ENCODE results near the gene ZNF302. TPM values are rescaled to one million over a fixed set of nuclear protein-coding genes. Genes with fewer than 3 reads are reported as not detected.
"Not testable (repeated sequence)": the region's sequence is repeated elsewhere in the genome, so short reads cannot be mapped to it uniquely, and the experiment has no call there.

ZNF302 gene
- total RNA-seq, 2 experiments from 2014 or later, result 13.1 to 13.6 TPM

DNA sequence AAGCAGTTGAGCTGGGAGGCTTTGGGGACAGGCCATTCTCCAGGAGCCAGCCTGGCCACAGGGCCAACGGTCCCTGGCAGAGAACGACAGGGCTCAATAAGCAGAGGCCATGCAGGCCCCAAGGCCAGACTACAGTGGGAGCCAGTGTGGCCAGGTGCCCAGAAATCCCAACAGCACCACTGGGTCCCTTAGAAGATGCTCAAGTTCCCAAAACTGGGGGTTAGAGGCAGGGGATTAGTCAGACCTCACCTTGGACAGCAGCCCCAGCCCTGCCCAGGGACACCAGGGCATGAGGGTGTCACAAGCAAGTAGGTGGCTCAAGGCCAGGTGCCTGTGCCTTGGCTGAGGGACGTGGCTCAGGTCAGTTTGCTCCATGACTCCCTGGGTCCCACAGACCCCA lies 13.3 kb upstream of the ZNF302 start:
- intact Hi-C loops (cut with micrococcal nuclease), result no loop called here
- DNase-seq, result no peak
- no peaks in the 10 kb centered on the region for H3K27me3 Mint-ChIP-seq (ENCODE audit: low read depth)
- no peak overlapping the region for H3K4me3 Mint-ChIP-seq
- no peak overlapping the region for H3K27ac Mint-ChIP-seq
- no peaks in the 10 kb centered on the region for H3K36me3 Mint-ChIP-seq (ENCODE audit: low read depth)
- CTCF ChIA-PET, result interaction anchor here (1.3 to 3.9 kb wide), 2 partner anchors 22 to 25 kb away, joined by 3 to 17 read pairs; no protein-coding TSS in a partner anchor
- H3K4me1 Mint-ChIP-seq (ENCODE audit: low read depth), result peaks cover 22% of the 10 kb centered on the region
- H3K9me3 Mint-ChIP-seq, result peaks cover 2% of the 10 kb centered on the region

- intact Hi-C loops (cut with micrococcal nuclease), result no loop called here
- Mint-ChIP-seq H3K4me1 (ENCODE audit: low read depth) (peaks cover 22% of the 10 kb centered on the region), H3K27ac (no peak overlapping the region), H3K4me3 (no peak overlapping the region), H3K36me3 (ENCODE audit: low read depth) (no peaks in the 10 kb centered on the region), H3K9me3 (peaks cover 2% of the 10 kb centered on the region), H3K27me3 (ENCODE audit: low read depth) (no peaks in the 10 kb centered on the region)
- no peak for DNase-seq
- CTCF ChIA-PET, result interaction anchor here (3.9 kb wide), 1 partner anchor 25 kb away, joined by 17 read pairs; no protein-coding TSS in a partner anchor
These were observed 12.6 kb upstream of the ZNF302 start for GRCh38 chr19:34664870-34665269.

DNA sequence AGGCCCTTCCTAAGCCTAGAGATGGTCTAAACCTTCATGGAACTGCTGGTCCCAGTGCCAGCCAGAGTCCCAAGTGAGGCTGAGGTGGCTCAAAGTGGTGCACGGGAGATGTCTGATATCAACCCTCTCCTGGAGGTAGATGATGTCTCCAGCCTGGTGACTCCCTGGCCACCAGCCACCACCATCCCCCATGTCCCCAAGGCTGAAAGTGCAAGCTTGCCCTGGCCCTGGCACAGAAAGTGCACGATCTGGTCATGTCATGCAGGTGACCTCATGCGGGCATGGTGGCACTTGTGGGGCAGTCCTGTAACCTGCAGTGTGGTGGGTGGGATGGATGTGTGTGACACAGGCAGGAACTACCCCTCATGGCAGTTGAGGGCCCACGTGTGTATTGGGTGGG lies 12.2 kb upstream of the ZNF302 start:
- CTCF ChIA-PET; intact Hi-C loops (cut with micrococcal nuclease); H3K4me3 Mint-ChIP-seq; H3K36me3 Mint-ChIP-seq (ENCODE audit: low read depth); DNase-seq; H3K9me3 Mint-ChIP-seq; H3K27ac Mint-ChIP-seq; H3K27me3 Mint-ChIP-seq (ENCODE audit: low read depth): not testable (repeated sequence)
- H3K4me1 Mint-ChIP-seq (ENCODE audit: low read depth), result peaks cover 22% of the 10 kb centered on the region

DNA sequence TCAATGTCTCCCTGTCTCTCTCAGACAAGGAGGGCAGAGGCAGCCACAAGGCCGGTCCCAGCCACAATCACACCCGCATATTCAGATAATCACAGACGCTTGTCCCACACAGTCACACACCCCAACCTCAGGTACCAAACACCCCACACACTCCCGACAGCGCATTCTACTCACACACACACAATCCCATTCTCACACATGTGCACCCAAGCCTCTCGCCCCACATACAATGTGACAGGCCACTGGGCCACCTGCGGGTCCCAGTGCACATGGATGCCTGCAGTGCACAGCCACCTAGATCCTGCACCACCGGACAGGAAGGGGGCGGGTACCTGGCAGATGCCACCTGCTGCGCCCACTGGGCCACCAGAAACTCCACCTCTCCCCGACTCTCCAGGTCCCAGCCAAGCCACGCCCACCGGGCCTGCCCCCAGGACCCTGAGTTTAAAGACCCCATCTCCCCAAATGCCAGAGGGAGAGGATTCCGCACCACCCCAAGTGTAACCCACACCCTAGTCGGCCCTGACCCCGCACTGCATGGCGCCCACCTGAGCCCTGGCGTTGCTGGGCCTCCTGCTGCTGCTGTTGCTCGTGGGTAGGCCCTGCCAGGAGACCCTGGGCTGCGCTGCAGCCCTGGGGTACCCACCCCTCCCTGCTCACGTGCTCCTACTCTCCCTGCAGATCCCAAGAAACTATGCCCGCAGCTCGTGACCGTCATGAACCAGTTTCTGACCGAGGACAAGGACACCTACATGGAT lies 11.1 kb upstream of the ZNF302 start:
- CTCF ChIA-PET, result interaction anchor here (0.6 kb wide), 1 partner anchor 585 kb away, joined by 3 read pairs; no protein-coding TSS in a partner anchor
- intact Hi-C loops (cut with micrococcal nuclease), result no loop called here
- Mint-ChIP-seq H3K4me3 (no peak overlapping the region), H3K36me3 (ENCODE audit: low read depth) (no peaks in the 10 kb centered on the region), H3K27me3 (ENCODE audit: low read depth) (no peaks in the 10 kb centered on the region), H3K27ac (no peak overlapping the region), H3K4me1 (ENCODE audit: low read depth) (peaks cover 22% of the 10 kb centered on the region), H3K9me3 (peaks cover 2% of the 10 kb centered on the region)
- no peak for DNase-seq

DNA sequence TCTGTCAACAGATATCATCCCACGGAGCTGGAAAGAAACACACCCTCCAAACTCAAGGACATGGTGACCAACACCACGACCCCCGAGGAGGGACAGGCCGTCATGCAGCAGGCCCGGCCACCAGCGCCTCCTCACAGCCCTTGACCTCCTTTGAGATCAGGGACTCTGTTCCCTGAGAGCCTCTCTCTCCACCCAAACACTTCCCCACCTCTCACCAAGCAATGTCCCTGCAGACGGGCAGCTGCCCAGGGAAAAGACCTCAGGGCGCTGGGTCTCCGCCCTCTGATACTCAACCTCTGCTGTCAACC lies 10.6 kb upstream of the ZNF302 start:
- no peak for DNase-seq
- Mint-ChIP-seq H3K36me3 (ENCODE audit: low read depth) (no peaks in the 10 kb centered on the region), H3K9me3 (peaks cover 2% of the 10 kb centered on the region), H3K4me1 (ENCODE audit: low read depth) (peaks cover 22% of the 10 kb centered on the region), H3K27ac (no peak overlapping the region), H3K27me3 (ENCODE audit: low read depth) (no peaks in the 10 kb centered on the region), H3K4me3 (no peak overlapping the region)
- CTCF ChIA-PET, result interaction anchor here (0.6 kb wide), 2 partner anchors 32 to 585 kb away, joined by 3 read pairs; no protein-coding TSS in a partner anchor
- intact Hi-C loops (cut with micrococcal nuclease), result no loop called here

DNA sequence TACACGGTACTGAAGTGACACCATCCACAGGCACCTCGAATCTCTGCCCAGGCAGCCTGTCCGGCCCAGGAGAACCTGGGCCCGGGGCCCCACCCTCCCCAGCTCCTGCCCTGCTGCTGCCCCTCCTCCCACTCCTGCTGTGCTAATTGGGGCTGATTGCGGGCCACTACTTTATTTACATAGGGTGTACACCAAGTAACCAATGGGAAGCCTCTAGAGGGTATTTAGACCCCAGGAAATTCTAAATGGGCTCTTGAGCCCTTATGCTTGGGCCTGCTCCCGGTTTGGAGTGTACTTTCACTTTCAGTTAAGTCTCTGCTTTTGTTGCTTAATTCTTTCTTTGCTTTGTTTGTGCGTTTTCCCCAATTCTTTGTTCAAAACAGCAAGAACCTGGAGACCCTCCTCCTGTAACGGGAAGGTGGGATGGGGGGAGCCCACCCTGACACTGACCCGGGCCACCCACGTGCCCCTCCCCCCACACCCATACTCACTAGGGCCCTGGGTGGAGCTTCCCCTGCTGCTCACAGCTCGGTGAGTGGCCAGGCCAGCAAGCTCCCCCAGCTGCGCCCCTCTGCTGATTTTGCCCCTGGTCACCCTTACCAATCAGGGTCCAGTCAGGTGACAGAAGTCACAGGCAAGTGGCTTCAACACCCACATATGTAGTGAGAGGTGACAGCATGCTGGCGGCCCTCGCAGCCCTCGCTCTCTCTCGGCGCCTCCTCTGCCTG lies 10.0 kb upstream of the ZNF302 start:
- Mint-ChIP-seq H3K27me3 (ENCODE audit: low read depth) (no peaks in the 10 kb centered on the region), H3K9me3 (peaks cover 2% of the 10 kb centered on the region), H3K4me3 (no peak overlapping the region), H3K27ac (no peak overlapping the region), H3K36me3 (ENCODE audit: low read depth) (no peaks in the 10 kb centered on the region), H3K4me1 (ENCODE audit: low read depth) (peaks cover 22% of the 10 kb centered on the region)
- intact Hi-C loops (cut with micrococcal nuclease), result no loop called here
- DNase-seq, result no peak
- CTCF ChIA-PET, result interaction anchor here (0.6 kb wide), 2 partner anchors 33 to 586 kb away, joined by 3 read pairs; no protein-coding TSS in a partner anchor

DNA sequence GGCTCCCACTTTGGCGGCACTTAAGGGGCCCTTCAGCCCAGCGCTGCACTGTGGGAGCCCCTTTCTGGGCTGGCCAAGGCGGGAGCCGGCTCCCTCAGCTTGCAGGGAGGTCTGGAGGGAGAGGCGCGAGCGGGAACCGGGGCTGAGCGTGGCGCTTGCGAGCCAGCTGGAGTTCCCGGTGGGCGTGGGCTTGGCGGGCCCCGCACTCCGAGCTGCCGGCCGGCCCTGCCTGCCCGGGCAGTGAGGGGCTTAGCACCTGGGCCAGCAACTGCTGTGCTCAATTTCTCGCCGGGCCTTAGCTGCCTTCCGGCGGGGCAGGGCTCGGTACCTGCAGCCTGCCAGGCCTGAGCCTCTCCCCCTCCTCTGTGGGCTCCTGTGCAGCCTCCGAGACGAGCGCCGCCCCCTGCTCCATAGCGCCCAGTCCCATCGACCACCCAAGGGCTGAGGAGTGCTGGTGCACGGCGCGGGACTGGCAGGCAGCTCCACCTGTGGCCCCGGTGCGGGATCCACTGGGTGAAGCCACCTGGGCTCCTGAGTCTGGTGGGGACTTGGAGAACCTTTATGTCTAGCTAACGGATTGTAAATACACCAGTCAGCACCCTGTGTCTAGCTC lies 9.3 kb upstream of the ZNF302 start:
- H3K27me3 Mint-ChIP-seq (ENCODE audit: low read depth); H3K9me3 Mint-ChIP-seq; H3K36me3 Mint-ChIP-seq (ENCODE audit: low read depth); H3K4me3 Mint-ChIP-seq; intact Hi-C loops (cut with micrococcal nuclease); H3K27ac Mint-ChIP-seq; CTCF ChIA-PET; DNase-seq: not testable (repeated sequence)
- H3K4me1 Mint-ChIP-seq (ENCODE audit: low read depth), result peaks cover 15% of the 10 kb centered on the region

DNA sequence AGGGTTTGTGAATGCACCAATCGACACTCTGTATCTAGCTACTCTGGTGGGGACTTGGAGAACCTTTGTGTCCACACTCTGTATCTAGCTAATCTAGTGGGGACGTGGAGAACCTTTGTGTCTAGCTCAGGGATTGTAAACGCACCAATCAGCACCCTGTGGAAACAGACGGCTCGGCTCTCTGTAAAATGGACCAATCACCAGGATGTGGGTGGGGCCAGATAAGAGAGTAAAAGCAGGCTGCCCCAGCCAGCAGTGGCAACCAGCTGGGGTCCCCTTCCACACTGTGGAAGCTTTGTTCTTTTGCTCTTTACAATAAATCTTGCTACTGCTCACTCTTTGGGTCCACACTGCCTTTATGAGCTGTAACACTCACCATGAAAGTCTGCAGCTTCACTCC lies 8.8 kb upstream of the ZNF302 start:
- intact Hi-C loops (cut with micrococcal nuclease); CTCF ChIA-PET; H3K27ac Mint-ChIP-seq; H3K9me3 Mint-ChIP-seq; H3K4me3 Mint-ChIP-seq; H3K36me3 Mint-ChIP-seq (ENCODE audit: low read depth); H3K27me3 Mint-ChIP-seq (ENCODE audit: low read depth); DNase-seq: not testable (repeated sequence)
- H3K4me1 Mint-ChIP-seq (ENCODE audit: low read depth), result peaks cover 10% of the 10 kb centered on the region

GRCh38 chr19:34669305-34669704 lies 8.2 kb upstream of the ZNF302 start:
- intact Hi-C loops (cut with micrococcal nuclease), result no loop called here
- Mint-ChIP-seq H3K4me1 (ENCODE audit: low read depth) (peaks cover 9% of the 10 kb centered on the region), H3K27me3 (ENCODE audit: low read depth) (no peaks in the 10 kb centered on the region), H3K27ac (no peak overlapping the region), H3K4me3 (no peak overlapping the region), H3K9me3 (no peaks in the 10 kb centered on the region), H3K36me3 (ENCODE audit: low read depth) (no peaks in the 10 kb centered on the region)
- no peak for DNase-seq
- CTCF ChIA-PET, result no interaction called here

DNA sequence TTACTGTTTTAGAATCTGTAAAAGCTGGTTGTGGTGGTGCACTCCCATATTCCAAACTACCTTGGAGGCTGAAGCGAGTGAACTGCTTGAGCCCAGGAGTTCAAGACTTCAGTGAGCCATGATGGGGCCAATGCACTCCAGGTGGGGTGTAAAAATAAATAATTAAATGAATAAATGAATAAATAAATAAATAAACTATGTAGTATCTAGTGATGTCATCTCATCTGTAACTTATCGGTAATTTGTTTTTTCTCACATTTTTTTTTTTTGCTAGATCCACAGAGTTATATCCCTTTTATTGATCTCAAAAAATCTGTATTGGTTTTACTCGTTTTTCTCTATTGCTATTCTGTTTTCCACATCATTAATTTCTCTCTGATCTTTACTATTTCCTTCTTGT lies 5.5 kb upstream of the ZNF302 start:
- CTCF ChIA-PET, result interaction anchor here (0.9 kb wide), 1 partner anchor 9 kb away, joined by 3 read pairs; no protein-coding TSS in a partner anchor
- no peak for DNase-seq
- H3K4me1 Mint-ChIP-seq (ENCODE audit: low read depth), result peaks cover 13% of the 10 kb centered on the region
- no peak overlapping the region for H3K27ac Mint-ChIP-seq
- H3K9me3 Mint-ChIP-seq, result peaks cover 1% of the 10 kb centered on the region
- peaks cover 4% of the 10 kb centered on the region for H3K36me3 Mint-ChIP-seq (ENCODE audit: low read depth)
- no peak overlapping the region for H3K4me3 Mint-ChIP-seq
- H3K27me3 Mint-ChIP-seq (ENCODE audit: low read depth), result no peaks in the 10 kb centered on the region
- intact Hi-C loops (cut with micrococcal nuclease), result no loop called here

DNA sequence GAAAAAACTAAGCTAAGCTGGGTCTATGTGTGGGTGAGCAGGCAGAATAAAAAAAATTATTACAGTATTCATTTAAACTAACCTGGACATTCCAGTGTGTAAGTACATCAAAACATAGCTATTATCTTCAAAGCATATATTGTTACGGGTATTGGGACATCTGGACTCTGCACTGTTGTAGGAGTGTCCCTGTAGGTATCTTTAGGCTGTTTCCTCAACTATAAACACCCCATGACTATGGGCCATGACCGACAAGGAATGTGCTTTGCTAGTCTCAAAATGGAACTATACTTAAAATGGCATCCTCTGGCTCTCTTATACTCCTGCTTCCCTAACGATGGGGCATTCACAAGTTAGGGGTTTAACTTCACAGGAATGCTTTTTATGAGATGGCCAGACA lies 3.9 kb upstream of the ZNF302 start:
- intact Hi-C loops (cut with micrococcal nuclease), result no loop called here
- Mint-ChIP-seq H3K27me3 (ENCODE audit: low read depth) (no peaks in the 10 kb centered on the region), H3K9me3 (peaks cover 1% of the 10 kb centered on the region), H3K4me1 (ENCODE audit: low read depth) (peaks cover 12% of the 10 kb centered on the region), H3K4me3 (no peak overlapping the region), H3K36me3 (ENCODE audit: low read depth) (peaks cover 7% of the 10 kb centered on the region), H3K27ac (no peak overlapping the region)
- CTCF ChIA-PET, result interaction anchor here (1.4 kb wide), 1 partner anchor 22 kb away, joined by 3 read pairs; no protein-coding TSS in a partner anchor
- DNase-seq, result no peak

GRCh38 chr19:34675250-34675649 lies 2.2 kb upstream of the ZNF302 start:
- no peak overlapping the region for H3K27ac Mint-ChIP-seq
- no peak for DNase-seq
- peaks cover 25% of the 10 kb centered on the region for H3K4me1 Mint-ChIP-seq (ENCODE audit: low read depth)
- peaks cover 12% of the 10 kb centered on the region for H3K9me3 Mint-ChIP-seq
- no peaks in the 10 kb centered on the region for H3K27me3 Mint-ChIP-seq (ENCODE audit: low read depth)
- CTCF ChIA-PET, result interaction anchor here (1.3 kb wide), 1 partner anchor 35 kb away, joined by 3 read pairs; no protein-coding TSS in a partner anchor
- H3K4me3 Mint-ChIP-seq, result no peak overlapping the region
- intact Hi-C loops (cut with micrococcal nuclease), result loop anchor here (5.0 kb wide), 2 partner anchors 327 to 503 kb away; partner anchors contain the start of genes GRAMD1A and LSM14A
- H3K36me3 Mint-ChIP-seq (ENCODE audit: low read depth), result peaks cover 24% of the 10 kb centered on the region

Data from activated naive CD4-positive, alpha-beta T cell treated with anti-CD3 and anti-CD28 coated beads for 36 hours (primary cell).